SK-N-SH treated with all-trans-retinoic acid at 6 μM for 48 hours (cell line): ENCODE data around the gene BICC1.

Experiments used
- ARNTL ChIP-seq: fragments of 450-650 bp; formaldehyde crosslinking; IDR thresholded peaks from 2 replicates; pipeline ENCODE4 v1.5.0; 2020; ENCODE audit warnings: low read depth, mild to moderate bottlenecking, moderate library complexity, borderline replicate concordance
- CREB5 ChIP-seq: fragments of 250-450 bp; sonication (Bioruptor Pico); IDR thresholded peaks from 2 replicates; pipeline ENCODE4 v1.5.1; 2020; ENCODE audit warnings: low read depth, mild to moderate bottlenecking, moderate library complexity
- CSRNP3 ChIP-seq: fragments of 250-450 bp; sonication (Bioruptor Pico); IDR thresholded peaks from 2 replicates; pipeline ENCODE4 v1.5.1; 2021; ENCODE audit warnings: mild to moderate bottlenecking, moderate library complexity
- GLIS3 ChIP-seq: fragments of 250-450 bp; sonication (Bioruptor Pico); IDR thresholded peaks from 2 replicates; pipeline ENCODE4 v1.5.0; 2020; ENCODE audit warnings: mild to moderate bottlenecking, moderate library complexity
- ISL1 ChIP-seq: fragments of 250-450 bp; sonication (Bioruptor Pico); IDR thresholded peaks from 2 replicates; pipeline ENCODE4 v2.1.2; 2022; ENCODE audit warnings: mild to moderate bottlenecking, moderate library complexity
- PATZ1 ChIP-seq: fragments of 250-450 bp; sonication (Bioruptor Pico); IDR thresholded peaks from 2 replicates; pipeline ENCODE4 v1.8.0; 2020; ENCODE audit warnings: mild to moderate bottlenecking, moderate library complexity, borderline replicate concordance
- RARB ChIP-seq: fragments of 250-450 bp; sonication (Bioruptor Pico); IDR thresholded peaks from 2 replicates; pipeline ENCODE4 v1.8.0; 2021; ENCODE audit warnings: mild to moderate bottlenecking, moderate library complexity
- TSHZ2 ChIP-seq: fragments of 250-450 bp; sonication (Bioruptor Pico); IDR thresholded peaks from 2 replicates; pipeline ENCODE4 v1.5.0; 2020; ENCODE audit warnings: mild to moderate bottlenecking, moderate library complexity
- ZFP3 ChIP-seq: fragments of 250-450 bp; sonication (Bioruptor Pico); IDR thresholded peaks from 2 replicates; pipeline ENCODE4 v1.5.0; 2020; ENCODE audit warnings: mild to moderate bottlenecking, moderate library complexity
- ZFP30 ChIP-seq: fragments of 450-650 bp; formaldehyde crosslinking; IDR thresholded peaks from 2 replicates; pipeline ENCODE4 v1.5.0; 2022; ENCODE audit warnings: mild to moderate bottlenecking, moderate library complexity
- ZNF70 ChIP-seq: fragments of 450-650 bp; formaldehyde crosslinking; IDR thresholded peaks from 2 replicates; pipeline ENCODE4 v1.5.0; 2020; ENCODE audit warnings: mild to moderate bottlenecking, moderate library complexity

- TF ChIP-seq ARNTL (CRISPR knock-in tag) = no peak
- TF ChIP-seq CREB5 = no peak
- no peak for TF ChIP-seq ZNF70 (CRISPR knock-in tag)
- no peak for TF ChIP-seq ZFP3 (CRISPR knock-in tag)
- no peak for TF ChIP-seq GLIS3 (CRISPR knock-in tag)
- no peak for TF ChIP-seq ZFP30
- no peak for TF ChIP-seq PATZ1
- no peak for TF ChIP-seq CSRNP3 (CRISPR knock-in tag)
- TF ChIP-seq RARB = no peak
- no peak for TF ChIP-seq ISL1 (CRISPR knock-in tag)
- TF ChIP-seq TSHZ2 (CRISPR knock-in tag) = no peak
These were observed 75.0 kb downstream of the BICC1 start for GRCh38 chr10:58587676-58588075.
